ENCODE results near the gene TMPRSS11F. TPM values are rescaled to one million over a fixed set of nuclear protein-coding genes. Genes with fewer than 3 reads are reported as not detected.

TMPRSS11F gene
- total and polyA plus RNA-seq, 9 of the 15 experiments (the other 6 are each of a cell fraction or from before 2014, with no cell fraction given), result 0.03 to 0.36 (median 0.07) TPM; not detected in 2

- intact Hi-C loops (cut with micrococcal nuclease), result no loop called here
These were observed 91.4 kb downstream of the TMPRSS11F start for GRCh38 chr4:68038272-68038671.

More at GRCh38 chr4:68038272-68038671, 91.4 kb downstream of the TMPRSS11F start:
- no peak for DNase-seq (ENCODE audit: extremely low read depth in 1 of 4, low spot score in 3 of 4)
- ChIA-PET CTCF (ENCODE audit: low intra/inter-chr PET ratio) (no interaction called here), POLR2A (no interaction called here)
- no peak for TF ChIP-seq ZNF316 (IDR thresholded peaks at IDR 0.05)
- TF ChIP-seq RNF2 (IDR thresholded peaks at IDR 0.05), result no peak
- no peak for TF ChIP-seq RBM17 (IDR thresholded peaks at IDR 0.05; ENCODE audit: borderline replicate concordance, low read depth, low read length)
- peak in 1 of 3 experiments; percentile 58 for TF ChIP-seq YY1 (IDR thresholded peaks at IDR 0.05; ENCODE audit: borderline replicate concordance in 1 of 3, control insufficient read depth in 1 of 3, extremely low read depth in 1 of 3, insufficient read depth in 3 of 3, insufficient read length in 1 of 3, insufficient replicate concordance in 2 of 3, low read depth in 1 of 3, low read length in 2 of 3)
- TF ChIP-seq FOXA1 (IDR thresholded peaks at IDR 0.05; ENCODE audit: borderline replicate concordance), result no peak
- TF ChIP-seq ZBTB33 (CRISPR knock-in tag; IDR thresholded peaks at IDR 0.05), result peak; percentile 54; the same call in 1 of the 2 replicates
- no TSS peak for BruUV-seq (replicated peaks)
- Histone ChIP-seq H3K9me1 (ENCODE audit: control insufficient read depth, insufficient read depth, low read length) (no peaks in the 10 kb centered on the region), H3K27me3 (ENCODE audit: control insufficient read depth in 2 of 2, insufficient read depth in 2 of 2, low read length in 2 of 2) (no peaks in the 10 kb centered on the region), H3K9ac (ENCODE audit: insufficient read depth in 1 of 2, low read depth in 2 of 2, low read length in 2 of 2) (no peak overlapping the region), H3K27ac (ENCODE audit: extremely low read depth, low read depth, low read length) (no peak overlapping the region), H2AFZ (ENCODE audit: low read depth, low read length) (no peak overlapping the region), H4K20me1 (replicated peaks; ENCODE audit: control insufficient read depth, insufficient read depth, low read length) (no peaks in the 10 kb centered on the region), H3K9me3 (replicated peaks; ENCODE audit: control insufficient read depth, insufficient read depth, low read depth, low read length) (no peaks in the 10 kb centered on the region), H3K4me3 (no peak overlapping the region), H3K79me2 (ENCODE audit: control insufficient read depth, insufficient read depth, low read length) (no peaks in the 10 kb centered on the region), H3K4me1 (replicated peaks in 1 of 2; ENCODE audit: control insufficient read depth in 2 of 2, insufficient read depth in 2 of 2, low read length in 2 of 2) (peaks cover 0 to 3% of the 10 kb centered on the region in 2 experiments; a peak in 1 of 5 replicates), H3K4me2 (ENCODE audit: insufficient read depth, low read length) (no peak overlapping the region), H3K36me3 (ENCODE audit: control insufficient read depth, insufficient read depth, low read length) (no peaks in the 10 kb centered on the region)
- 46% methylated on average over 17 of the region's 28 CpGs for WGBS (ENCODE audit: insufficient coverage, low coverage, missing lambda C conversion rate)
- in situ Hi-C loops (cut with MboI), result no loop called here
- no peak for FAIRE-seq
- no peak for ATAC-seq

Data from K562 (cell line).